ENCODE results near the gene SLC24A4. TPM values are rescaled to one million over a fixed set of nuclear protein-coding genes. Genes with fewer than 3 reads are reported as not detected.

SLC24A4 gene
- total RNA-seq, 4 donors from 2014 or later: 0.81 to 3.6 (median 1.4) TPM

- Histone ChIP-seq H3K4me1 (peaks cover 0 to 44% (median 0%) of the 10 kb centered on the region in 3 donors), H3K9me3 (no peaks in the 10 kb centered on the region), H3K27me3 (no peaks in the 10 kb centered on the region), H3K27ac (peak overlapping the region in 1 of 4 donors; percentile 5), H3K4me3 (no peak overlapping the region), H3K36me3 (no peaks in the 10 kb centered on the region)
- TF ChIP-seq CTCF (IDR thresholded peaks at IDR 0.05) (no peak), EP300 (IDR thresholded peaks at IDR 0.05) (no peak), POLR2AphosphoS5 (IDR thresholded peaks at IDR 0.05) (no peak), POLR2A (IDR thresholded peaks at IDR 0.05) (no peak)
- no CpG with 5 or more reads among the region's 2 CpGs for WGBS, 2 donors (ENCODE audit: low coverage in 1 of 2)
- no peak for ATAC-seq
Measured at GRCh38 chr14:92510972-92511371, 188.0 kb downstream of the SLC24A4 start.

- TF ChIP-seq POLR2A (IDR thresholded peaks at IDR 0.05): no peak
- no peak for TF ChIP-seq EP300 (IDR thresholded peaks at IDR 0.05)
- TF ChIP-seq CTCF (IDR thresholded peaks at IDR 0.05): no peak
- no peak for TF ChIP-seq POLR2AphosphoS5 (IDR thresholded peaks at IDR 0.05)
- peak overlapping the region in 1 of 4 donors; percentile 5 for H3K27ac ChIP-seq
- no peaks in the 10 kb centered on the region for H3K9me3 ChIP-seq
- H3K27me3 ChIP-seq: no peaks in the 10 kb centered on the region
- H3K36me3 ChIP-seq: no peaks in the 10 kb centered on the region
- H3K4me3 ChIP-seq: no peak overlapping the region
- WGBS, 2 donors (ENCODE audit: low coverage in 1 of 2): 22 to 25% methylated on average over 4 to 5 of the region's 6 CpGs
- peak; percentile 23 for ATAC-seq
- peaks cover 0 to 51% (median 0%) of the 10 kb centered on the region in 3 donors for H3K4me1 ChIP-seq
Measured at GRCh38 chr14:92511453-92512238, 188.7 kb downstream of the SLC24A4 start.

- 49 to 62% methylated on average over 5 of the region's 9 CpGs for WGBS, 2 donors (ENCODE audit: low coverage in 1 of 2)
- no peak for ATAC-seq
- no peaks in the 10 kb centered on the region for H3K36me3 ChIP-seq
- peaks cover 0 to 56% (median 0%) of the 10 kb centered on the region in 3 donors for H3K4me1 ChIP-seq
- peak overlapping the region in 3 of 4 donors; percentile 81 to 88 (median 85) for H3K27ac ChIP-seq
- no peaks in the 10 kb centered on the region for H3K27me3 ChIP-seq
- no peaks in the 10 kb centered on the region for H3K9me3 ChIP-seq
- peak overlapping the region in 1 of 2 donors; percentile 88 for H3K4me3 ChIP-seq
- TF ChIP-seq POLR2AphosphoS5 (IDR thresholded peaks at IDR 0.05) (no peak), POLR2A (IDR thresholded peaks at IDR 0.05) (no peak), EP300 (IDR thresholded peaks at IDR 0.05) (no peak)
Measured at GRCh38 chr14:92512807-92513203, 189.8 kb downstream of the SLC24A4 start.

- Histone ChIP-seq H3K4me1 (peaks cover 0 to 61% (median 0%) of the 10 kb centered on the region in 3 donors), H3K9me3 (no peaks in the 10 kb centered on the region), H3K27me3 (no peaks in the 10 kb centered on the region), H3K36me3 (no peaks in the 10 kb centered on the region), H3K4me3 (peak within 1 kb of the TSS; percentile 54 to 88), H3K27ac (peak within 1 kb of the TSS; percentile 30 to 88 (median 83))
- peak; percentile 71 for ATAC-seq
- TF ChIP-seq EP300 (IDR thresholded peaks at IDR 0.05) (no peak), CTCF (IDR thresholded peaks at IDR 0.05) (no peak), POLR2AphosphoS5 (IDR thresholded peaks at IDR 0.05) (peak; percentile 11), POLR2A (IDR thresholded peaks at IDR 0.05) (peak; percentile 46 to 56)
- WGBS, 2 donors (ENCODE audit: low coverage in 1 of 2): 0% methylated on average over 12 of the region's 79 CpGs; no CpG with 5 or more reads in 1 of the 2 donors
Measured at GRCh38 chr14:92513204-92513965, 190.4 kb downstream of the SLC24A4 start, which contains the start of gene RIN3. TSS of gene RIN3 (plus strand) at chr14:92513781. CDS start at chr14:92513933, 152 bp downstream.
